ENCODE measurements around the gene PHRF1. TPM values are rescaled to one million over a fixed set of nuclear protein-coding genes. Genes with fewer than 3 reads are reported as not detected.

PHRF1 gene
- polyA plus RNA-seq, 1 donor from 2014 or later = 8.5 TPM

DNA sequence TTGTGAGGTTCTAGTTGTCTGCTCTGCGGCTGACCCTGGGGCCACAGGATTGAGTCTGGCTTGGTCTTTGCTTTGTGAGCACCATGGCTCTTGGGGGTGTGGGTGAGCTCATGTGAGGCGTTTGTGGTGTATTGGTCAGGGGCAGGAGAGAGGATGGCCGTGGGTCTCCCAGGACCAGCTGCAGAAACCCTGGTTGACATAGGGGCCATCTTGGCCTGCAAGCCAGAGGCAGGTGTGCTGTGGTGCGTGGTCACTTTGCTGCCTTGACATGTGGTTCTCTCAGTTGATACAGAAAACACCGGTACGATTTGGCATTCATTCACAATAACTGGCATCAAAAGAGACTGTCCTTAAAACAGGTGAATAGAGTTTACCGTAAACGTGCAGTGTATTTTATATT, 11.3 kb downstream of the PHRF1 start:
- no peaks in the 10 kb centered on the region for H3K9me2 ChIP-seq (ENCODE audit: insufficient read depth, low read length)
- no peak overlapping the region for H3K4me3 ChIP-seq (ENCODE audit: low read length)
- H3K4me2 ChIP-seq (ENCODE audit: low read length) = no peak overlapping the region
- H3K9ac ChIP-seq (ENCODE audit: low read length) = no peak overlapping the region
- no peak overlapping the region for H3K27ac ChIP-seq (ENCODE audit: low read length)
- H3K9me3 ChIP-seq (ENCODE audit: low read length) = no peaks in the 10 kb centered on the region
- no peak overlapping the region for H2AFZ ChIP-seq (ENCODE audit: low read depth, low read length)
- TF ChIP-seq TAF1 (IDR thresholded peaks at IDR 0.05; ENCODE audit: low read depth) = no peak
- TF ChIP-seq, protein P1, sequence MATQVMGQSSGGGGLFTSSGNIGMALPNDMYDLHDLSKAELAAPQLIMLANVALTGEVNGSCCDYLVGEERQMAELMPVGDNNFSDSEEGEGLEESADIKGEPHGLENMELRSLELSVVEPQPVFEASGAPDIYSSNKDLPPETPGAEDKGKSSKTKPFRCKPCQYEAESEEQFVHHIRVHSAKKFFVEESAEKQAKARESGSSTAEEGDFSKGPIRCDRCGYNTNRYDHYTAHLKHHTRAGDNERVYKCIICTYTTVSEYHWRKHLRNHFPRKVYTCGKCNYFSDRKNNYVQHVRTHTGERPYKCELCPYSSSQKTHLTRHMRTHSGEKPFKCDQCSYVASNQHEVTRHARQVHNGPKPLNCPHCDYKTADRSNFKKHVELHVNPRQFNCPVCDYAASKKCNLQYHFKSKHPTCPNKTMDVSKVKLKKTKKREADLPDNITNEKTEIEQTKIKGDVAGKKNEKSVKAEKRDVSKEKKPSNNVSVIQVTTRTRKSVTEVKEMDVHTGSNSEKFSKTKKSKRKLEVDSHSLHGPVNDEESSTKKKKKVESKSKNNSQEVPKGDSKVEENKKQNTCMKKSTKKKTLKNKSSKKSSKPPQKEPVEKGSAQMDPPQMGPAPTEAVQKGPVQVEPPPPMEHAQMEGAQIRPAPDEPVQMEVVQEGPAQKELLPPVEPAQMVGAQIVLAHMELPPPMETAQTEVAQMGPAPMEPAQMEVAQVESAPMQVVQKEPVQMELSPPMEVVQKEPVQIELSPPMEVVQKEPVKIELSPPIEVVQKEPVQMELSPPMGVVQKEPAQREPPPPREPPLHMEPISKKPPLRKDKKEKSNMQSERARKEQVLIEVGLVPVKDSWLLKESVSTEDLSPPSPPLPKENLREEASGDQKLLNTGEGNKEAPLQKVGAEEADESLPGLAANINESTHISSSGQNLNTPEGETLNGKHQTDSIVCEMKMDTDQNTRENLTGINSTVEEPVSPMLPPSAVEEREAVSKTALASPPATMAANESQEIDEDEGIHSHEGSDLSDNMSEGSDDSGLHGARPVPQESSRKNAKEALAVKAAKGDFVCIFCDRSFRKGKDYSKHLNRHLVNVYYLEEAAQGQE (IDR thresholded peaks at IDR 0.05; ENCODE audit: borderline replicate concordance) = no peak
- TF ChIP-seq EZH2 (IDR thresholded peaks at IDR 0.05; ENCODE audit: borderline replicate concordance, insufficient read depth, low read length, poor library complexity, severe bottlenecking) = no peak
- TF ChIP-seq EP300 (conservative IDR thresholded peaks at IDR 0.05; ENCODE audit: poor library complexity, severe bottlenecking) = no peak
- no peak for TF ChIP-seq CTCF (IDR thresholded peaks at IDR 0.05; ENCODE audit: poor library complexity, severe bottlenecking)
- TF ChIP-seq RAD21 (conservative IDR thresholded peaks at IDR 0.05) = no peak
- no peak for TF ChIP-seq SMC3 (conservative IDR thresholded peaks at IDR 0.05; ENCODE audit: poor library complexity)
- no peak for TF ChIP-seq POLR2AphosphoS5 (IDR thresholded peaks at IDR 0.05)
- TF ChIP-seq MXI1 (conservative IDR thresholded peaks at IDR 0.05; ENCODE audit: poor library complexity, severe bottlenecking) = no peak
- H3K36me3 ChIP-seq (ENCODE audit: insufficient read depth, low read length) = peaks cover 4% of the 10 kb centered on the region
- H4K20me1 ChIP-seq (ENCODE audit: insufficient read depth) = no peaks in the 10 kb centered on the region
- no peaks in the 10 kb centered on the region for H3K79me2 ChIP-seq (replicated peaks; ENCODE audit: insufficient read depth, low read length)
- H3K27me3 ChIP-seq (ENCODE audit: insufficient read depth, low read depth, low read length) = no peaks in the 10 kb centered on the region
- no peaks in the 10 kb centered on the region for H3F3A ChIP-seq (ENCODE audit: insufficient read depth, low read length, poor library complexity, severe bottlenecking)

- no peak overlapping the region for H3K9ac ChIP-seq (ENCODE audit: low read length)
- no peak overlapping the region for H3K4me2 ChIP-seq (ENCODE audit: low read length)
- no peak for TF ChIP-seq SMC3 (conservative IDR thresholded peaks at IDR 0.05; ENCODE audit: poor library complexity)
- no peak for TF ChIP-seq EZH2 (IDR thresholded peaks at IDR 0.05; ENCODE audit: borderline replicate concordance, insufficient read depth, low read length, poor library complexity, severe bottlenecking)
- no peak for TF ChIP-seq POLR2AphosphoS5 (IDR thresholded peaks at IDR 0.05)
- TF ChIP-seq MXI1 (conservative IDR thresholded peaks at IDR 0.05; ENCODE audit: poor library complexity, severe bottlenecking) = no peak
- TF ChIP-seq EP300 (conservative IDR thresholded peaks at IDR 0.05; ENCODE audit: poor library complexity, severe bottlenecking) = no peak
- no peak for TF ChIP-seq RAD21 (conservative IDR thresholded peaks at IDR 0.05)
- TF ChIP-seq, protein P1 (IDR thresholded peaks at IDR 0.05; ENCODE audit: borderline replicate concordance) = no peak
- no peak for TF ChIP-seq CTCF (IDR thresholded peaks at IDR 0.05; ENCODE audit: poor library complexity, severe bottlenecking)
- TF ChIP-seq TAF1 (IDR thresholded peaks at IDR 0.05; ENCODE audit: low read depth) = no peak
- no peaks in the 10 kb centered on the region for H3K9me3 ChIP-seq (ENCODE audit: low read length)
- H3K79me2 ChIP-seq (replicated peaks; ENCODE audit: insufficient read depth, low read length) = no peaks in the 10 kb centered on the region
- H3K27me3 ChIP-seq (ENCODE audit: insufficient read depth, low read depth, low read length) = no peaks in the 10 kb centered on the region
- no peaks in the 10 kb centered on the region for H4K20me1 ChIP-seq (ENCODE audit: insufficient read depth)
- H3K9me2 ChIP-seq (ENCODE audit: insufficient read depth, low read length) = no peaks in the 10 kb centered on the region
- H3K36me3 ChIP-seq (ENCODE audit: insufficient read depth, low read length) = peaks cover 4% of the 10 kb centered on the region
- H3K4me3 ChIP-seq (ENCODE audit: low read length) = no peak overlapping the region
- H3F3A ChIP-seq (ENCODE audit: insufficient read depth, low read length, poor library complexity, severe bottlenecking) = no peaks in the 10 kb centered on the region
- H2AFZ ChIP-seq (ENCODE audit: low read depth, low read length) = no peak overlapping the region
- H3K27ac ChIP-seq (ENCODE audit: low read length) = no peak overlapping the region
Observed at GRCh38 chr11:587978-588380, 11.7 kb downstream of the PHRF1 start.
